K562 (cell line): ENCODE results near the gene MXI1.

Source experiments
- HIVEP1 ChIP-seq: fragments of 250-450 bp; sonication (Bioruptor Pico); IDR thresholded peaks from 2 replicates; pipeline ENCODE4 v1.4.0; 2020; ENCODE audit warnings: mild to moderate bottlenecking
- ILK ChIP-seq: fragments of 450-650 bp; IDR thresholded peaks from 2 replicates; pipeline ENCODE4 v1.6.1; 2016; ENCODE audit warnings: missing genetic modification characterization, low read depth, mild to moderate bottlenecking, missing compliant biosample characterization, moderate library complexity, borderline replicate concordance
- LEF1 ChIP-seq: fragments of 450-650 bp; IDR thresholded peaks from 2 replicates; pipeline ENCODE4 v1.6.1; 2016; ENCODE audit warnings: mild to moderate bottlenecking
- MTA3 ChIP-seq: fragments of 450-650 bp; formaldehyde crosslinking; IDR thresholded peaks from 2 replicates; pipeline ENCODE4 v1.6.1; 2017; ENCODE audit warnings: mild to moderate bottlenecking, borderline replicate concordance
- TBL1XR1 ChIP-seq, 2 experiments: IDR thresholded peaks; 2 replicates each; pipeline ENCODE4 v1.6.1; 2012; ENCODE audit warnings: improper control_type of control experiment in 2 of 2, low read length in 2 of 2, mild to moderate bottlenecking in 1 of 2
- ZNF561 ChIP-seq: fragments of 450-650 bp; formaldehyde crosslinking; conservative IDR thresholded peaks from 2 replicates; pipeline ENCODE4 v1.4.0; 2020; ENCODE audit warnings: mild to moderate bottlenecking, moderate library complexity
- TF ChIP-seq, protein P1 (sequence below): sonication (generic); formaldehyde crosslinking; IDR thresholded peaks from 2 replicates; pipeline ENCODE4 v1.8.1; 2022; ENCODE audit warnings: missing genetic modification reagents
- TF ChIP-seq, protein P2 (sequence below): sonication (generic); formaldehyde crosslinking; IDR thresholded peaks from 2 replicates; pipeline ENCODE4 v1.8.0; 2022; ENCODE audit warnings: mild to moderate bottlenecking, missing genetic modification reagents, borderline replicate concordance
- TF ChIP-seq, protein P3 (sequence below): sonication (generic); formaldehyde crosslinking; IDR thresholded peaks from 2 replicates; pipeline ENCODE4 v1.8.0; 2022; ENCODE audit warnings: mild to moderate bottlenecking, missing genetic modification reagents
- TF ChIP-seq, protein P4 (sequence below): sonication (generic); formaldehyde crosslinking; IDR thresholded peaks from 2 replicates; pipeline ENCODE4 v1.8.0; 2022; ENCODE audit warnings: missing genetic modification reagents, mild to moderate bottlenecking, borderline replicate concordance
- TF ChIP-seq, protein P5 (sequence below), 3 experiments: IDR thresholded peaks in 2 of 3; conservative IDR thresholded peaks in 1 of 3; 2 replicates each; pipeline ENCODE4 v1.5.1; 2011 to 2012; ENCODE audit warnings: low read length in 3 of 3, mild to moderate bottlenecking in 3 of 3, control low read depth in 2 of 3, improper control_type of control experiment in 1 of 3, inconsistent platforms in 1 of 3, low read depth in 1 of 3, mixed read lengths in 1 of 3, moderate library complexity in 1 of 3; ENCODE audit not compliant: insufficient read depth in 2 of 3
- TF ChIP-seq, protein P6 (sequence below): sonication (generic); formaldehyde crosslinking; IDR thresholded peaks from 2 replicates; pipeline ENCODE4 v1.5.0; 2020; ENCODE audit warnings: missing genetic modification reagents

DNA sequence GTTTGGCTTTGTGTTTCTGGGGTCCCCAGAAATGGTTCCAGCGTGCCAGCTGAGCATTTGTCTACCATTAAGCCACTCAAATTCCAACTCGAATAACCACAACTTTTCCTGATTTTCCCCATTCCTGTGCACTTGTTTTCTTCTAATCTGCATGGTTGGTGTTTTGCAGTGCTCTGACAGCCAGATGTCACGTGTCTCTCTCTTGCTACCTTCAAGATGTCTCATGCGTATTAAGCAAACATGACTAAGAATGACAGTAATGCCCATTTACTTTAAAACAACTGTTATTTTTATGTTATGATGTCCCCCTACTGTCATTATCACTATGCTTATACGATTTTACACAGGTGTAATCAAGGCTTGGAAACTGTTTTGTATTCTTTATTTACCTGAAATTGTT, 35.2 kb upstream of the MXI1 start:
- TF ChIP-seq TBL1XR1 (IDR thresholded peaks at IDR 0.05; ENCODE audit: low read length in 2 of 2) (no peak), HIVEP1 (CRISPR knock-in tag) (no peak), LEF1 (no peak), ZNF561 (CRISPR knock-in tag) (no peak), MTA3 (no peak), ILK (tag) (no peak)
- TF ChIP-seq, protein P1, sequence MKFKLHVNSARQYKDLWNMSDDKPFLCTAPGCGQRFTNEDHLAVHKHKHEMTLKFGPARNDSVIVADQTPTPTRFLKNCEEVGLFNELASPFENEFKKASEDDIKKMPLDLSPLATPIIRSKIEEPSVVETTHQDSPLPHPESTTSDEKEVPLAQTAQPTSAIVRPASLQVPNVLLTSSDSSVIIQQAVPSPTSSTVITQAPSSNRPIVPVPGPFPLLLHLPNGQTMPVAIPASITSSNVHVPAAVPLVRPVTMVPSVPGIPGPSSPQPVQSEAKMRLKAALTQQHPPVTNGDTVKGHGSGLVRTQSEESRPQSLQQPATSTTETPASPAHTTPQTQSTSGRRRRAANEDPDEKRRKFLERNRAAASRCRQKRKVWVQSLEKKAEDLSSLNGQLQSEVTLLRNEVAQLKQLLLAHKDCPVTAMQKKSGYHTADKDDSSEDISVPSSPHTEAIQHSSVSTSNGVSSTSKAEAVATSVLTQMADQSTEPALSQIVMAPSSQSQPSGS (CRISPR knock-in tag) = no peak
- TF ChIP-seq, protein P2, sequence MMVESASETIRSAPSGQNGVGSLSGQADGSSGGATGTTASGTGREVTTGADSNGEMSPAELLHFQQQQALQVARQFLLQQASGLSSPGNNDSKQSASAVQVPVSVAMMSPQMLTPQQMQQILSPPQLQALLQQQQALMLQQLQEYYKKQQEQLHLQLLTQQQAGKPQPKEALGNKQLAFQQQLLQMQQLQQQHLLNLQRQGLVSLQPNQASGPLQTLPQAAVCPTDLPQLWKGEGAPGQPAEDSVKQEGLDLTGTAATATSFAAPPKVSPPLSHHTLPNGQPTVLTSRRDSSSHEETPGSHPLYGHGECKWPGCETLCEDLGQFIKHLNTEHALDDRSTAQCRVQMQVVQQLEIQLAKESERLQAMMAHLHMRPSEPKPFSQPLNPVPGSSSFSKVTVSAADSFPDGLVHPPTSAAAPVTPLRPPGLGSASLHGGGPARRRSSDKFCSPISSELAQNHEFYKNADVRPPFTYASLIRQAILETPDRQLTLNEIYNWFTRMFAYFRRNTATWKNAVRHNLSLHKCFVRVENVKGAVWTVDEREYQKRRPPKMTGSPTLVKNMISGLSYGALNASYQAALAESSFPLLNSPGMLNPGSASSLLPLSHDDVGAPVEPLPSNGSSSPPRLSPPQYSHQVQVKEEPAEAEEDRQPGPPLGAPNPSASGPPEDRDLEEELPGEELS (CRISPR knock-in tag) = no peak
- TF ChIP-seq, protein P3, sequence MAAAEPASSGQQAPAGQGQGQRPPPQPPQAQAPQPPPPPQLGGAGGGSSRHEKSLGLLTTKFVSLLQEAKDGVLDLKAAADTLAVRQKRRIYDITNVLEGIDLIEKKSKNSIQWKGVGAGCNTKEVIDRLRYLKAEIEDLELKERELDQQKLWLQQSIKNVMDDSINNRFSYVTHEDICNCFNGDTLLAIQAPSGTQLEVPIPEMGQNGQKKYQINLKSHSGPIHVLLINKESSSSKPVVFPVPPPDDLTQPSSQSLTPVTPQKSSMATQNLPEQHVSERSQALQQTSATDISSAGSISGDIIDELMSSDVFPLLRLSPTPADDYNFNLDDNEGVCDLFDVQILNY = no peak
- TF ChIP-seq, protein P4, sequence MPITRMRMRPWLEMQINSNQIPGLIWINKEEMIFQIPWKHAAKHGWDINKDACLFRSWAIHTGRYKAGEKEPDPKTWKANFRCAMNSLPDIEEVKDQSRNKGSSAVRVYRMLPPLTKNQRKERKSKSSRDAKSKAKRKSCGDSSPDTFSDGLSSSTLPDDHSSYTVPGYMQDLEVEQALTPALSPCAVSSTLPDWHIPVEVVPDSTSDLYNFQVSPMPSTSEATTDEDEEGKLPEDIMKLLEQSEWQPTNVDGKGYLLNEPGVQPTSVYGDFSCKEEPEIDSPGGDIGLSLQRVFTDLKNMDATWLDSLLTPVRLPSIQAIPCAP (CRISPR knock-in tag) = no peak
- TF ChIP-seq, protein P5, sequence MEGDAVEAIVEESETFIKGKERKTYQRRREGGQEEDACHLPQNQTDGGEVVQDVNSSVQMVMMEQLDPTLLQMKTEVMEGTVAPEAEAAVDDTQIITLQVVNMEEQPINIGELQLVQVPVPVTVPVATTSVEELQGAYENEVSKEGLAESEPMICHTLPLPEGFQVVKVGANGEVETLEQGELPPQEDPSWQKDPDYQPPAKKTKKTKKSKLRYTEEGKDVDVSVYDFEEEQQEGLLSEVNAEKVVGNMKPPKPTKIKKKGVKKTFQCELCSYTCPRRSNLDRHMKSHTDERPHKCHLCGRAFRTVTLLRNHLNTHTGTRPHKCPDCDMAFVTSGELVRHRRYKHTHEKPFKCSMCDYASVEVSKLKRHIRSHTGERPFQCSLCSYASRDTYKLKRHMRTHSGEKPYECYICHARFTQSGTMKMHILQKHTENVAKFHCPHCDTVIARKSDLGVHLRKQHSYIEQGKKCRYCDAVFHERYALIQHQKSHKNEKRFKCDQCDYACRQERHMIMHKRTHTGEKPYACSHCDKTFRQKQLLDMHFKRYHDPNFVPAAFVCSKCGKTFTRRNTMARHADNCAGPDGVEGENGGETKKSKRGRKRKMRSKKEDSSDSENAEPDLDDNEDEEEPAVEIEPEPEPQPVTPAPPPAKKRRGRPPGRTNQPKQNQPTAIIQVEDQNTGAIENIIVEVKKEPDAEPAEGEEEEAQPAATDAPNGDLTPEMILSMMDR (IDR thresholded peaks at IDR 0.05 in 2 of 3, conservative IDR thresholded peaks at IDR 0.05 in 1 of 3; ENCODE audit: insufficient read depth in 2 of 3, low read depth in 1 of 3, low read length in 3 of 3) = no peak
- TF ChIP-seq, protein P6, sequence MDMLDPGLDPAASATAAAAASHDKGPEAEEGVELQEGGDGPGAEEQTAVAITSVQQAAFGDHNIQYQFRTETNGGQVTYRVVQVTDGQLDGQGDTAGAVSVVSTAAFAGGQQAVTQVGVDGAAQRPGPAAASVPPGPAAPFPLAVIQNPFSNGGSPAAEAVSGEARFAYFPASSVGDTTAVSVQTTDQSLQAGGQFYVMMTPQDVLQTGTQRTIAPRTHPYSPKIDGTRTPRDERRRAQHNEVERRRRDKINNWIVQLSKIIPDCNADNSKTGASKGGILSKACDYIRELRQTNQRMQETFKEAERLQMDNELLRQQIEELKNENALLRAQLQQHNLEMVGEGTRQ (CRISPR knock-in tag) = no peak
